A673 (cell line): Measurements from ENCODE around the gene KIF26A.

Experiments used
- CTCF ChIP-seq: fragments of 300-800, 200-600 bp; sonication (generic); conservative IDR thresholded peaks from 2 replicates; pipeline ENCODE4 v1.5.1; 2017; ENCODE audit warnings: low read depth, mild to moderate bottlenecking, antibody characterized with exemption, low read length, moderate library complexity, mixed read lengths
- EZH2 ChIP-seq: fragments of 200-600 bp; sonication (generic); IDR thresholded peaks from 2 replicates; pipeline ENCODE4 v1.6.1; 2017; ENCODE audit warnings: borderline replicate concordance, low read depth, mild to moderate bottlenecking, mixed read lengths, antibody characterized with exemption, low read length; ENCODE audit not compliant: poor library complexity, severe bottlenecking

- TF ChIP-seq CTCF = no peak
- no peak for TF ChIP-seq EZH2
These were observed 72.4 kb downstream of the KIF26A start for GRCh38 chr14:104210817-104211195.
